Heart right ventricle (tissue), 16 donors: ENCODE data around the gene SLC39A13. TPM values are rescaled to one million over a fixed set of nuclear protein-coding genes. Genes with fewer than 3 reads are reported as not detected.

Source experiments
- ATAC-seq, 8 donors: fragments of 200-7000 bp; cut with Tn5 transposase; one replicate each; pipeline ENCODE4 v1.9.1; 2020; ENCODE audit warnings: mild to moderate bottlenecking in 8 of 8, moderate library complexity in 8 of 8, moderate number of reproducible peaks in 1 of 8
- DNase-seq, 2 donors: peaks; one replicate each; pipeline ENCODE4 v3.0.0-alpha.2; 2020
- H3K27ac ChIP-seq, 10 donors: fragments of 200-600 bp; sonication (generic) in 2 of 10; one replicate each; pipeline versions ENCODE4 v1.5.0 to v1.8.0; 2020 to 2022; ENCODE audit warnings: mild to moderate bottlenecking in 3 of 10
- H3K27me3 ChIP-seq, 7 donors: fragments of 200-600 bp; one replicate each; pipeline ENCODE4 v1.8.0; 2021 to 2022; ENCODE audit warnings: mild to moderate bottlenecking in 2 of 7
- H3K36me3 ChIP-seq, 9 donors: fragments of 200-600 bp; sonication (generic) in 1 of 9; one replicate each; pipeline versions ENCODE4 v1.5.0 to v1.8.0; 2020 to 2022; ENCODE audit warnings: mild to moderate bottlenecking in 2 of 9
- H3K4me1 ChIP-seq, 9 donors: fragments of 200-600 bp; sonication (generic) in 1 of 9; one replicate each; pipeline versions ENCODE4 v1.5.0 to v1.8.0; 2020 to 2022; ENCODE audit warnings: mild to moderate bottlenecking in 4 of 9
- H3K4me3 ChIP-seq, 10 donors: fragments of 200-600 bp; sonication (generic) in 2 of 10; one replicate each; pipeline versions ENCODE4 v1.5.0 to v1.8.0; 2020 to 2022; ENCODE audit warnings: mild to moderate bottlenecking in 7 of 10, moderate library complexity in 2 of 10
- H3K9me3 ChIP-seq, 11 donors: fragments of 200-600 bp in 10 of 11; sonication (generic) in 2 of 11; one replicate each; pipeline versions ENCODE4 v1.5.0 to v1.8.0; 2013 to 2022; ENCODE audit warnings: mild to moderate bottlenecking in 2 of 11, control low read depth in 1 of 11, moderate library complexity in 1 of 11
- CTCF ChIP-seq, 9 donors: fragments of 200-600 bp; sonication (generic) in 2 of 9; IDR thresholded peaks; one replicate each; pipeline versions ENCODE4 v1.5.0 to v1.8.0; 2021 to 2022; ENCODE audit warnings: antibody characterized with exemption in 9 of 9, mild to moderate bottlenecking in 5 of 9, moderate library complexity in 1 of 9
- WGBS, 2 donors: extraction: QIAGEN DNeasy Blood & Tissue Kit; methylation state at CpG; one replicate each; pipeline ENCODE4 v1.1.7; 2013; ENCODE audit warnings: inconsistent platforms in 1 of 2; 5-methylcytosine and 5-hydroxymethylcytosine counted together
- intact Hi-C, 10 donors: fragments of 100-400 bp; cut with DNase I; formaldehyde crosslinking; loops; one replicate each; pipeline versions ENCODE4 v1.11.1 to v1.14.2; 2022
- polyA plus RNA-seq, 2 donors: library from polyadenylated mRNA; stranded (reverse); fragments of 200-250 nt; gene quantifications; one replicate each; pipeline ENCODE4 v1.2.3, GENCODE V29; 2013
- total RNA-seq, 10 donors: library from RNA; stranded (reverse); fragmentation: NEBNext Ultra II Directional in 3 of 10; extraction: Animal tissue kit (Norgen Biotek cat#: 25700) in 3 of 10; gene quantifications; one replicate each; pipeline versions ENCODE4 v1.2.1 to v1.2.4, GENCODE V29; 2021 to 2023
- donor health status: Arrhythmogenic right ventricular cardiomyopathy.
- donor health status: ischemic (EF 13 %, LVEDD 7.1; RV severe dilation, severe dysfunction).
- donor health status: healthy with polysubstance abuse.
- donor health status: DM: no; HTN: yes; CAD: no.
- donor health status: DM: no; HTN: no; CAD: no.
- donor health status: ischemic (EF 25% LVEDD 6.9; RV normal size, moderate dysfunction).
- donor health status: ischemic (EF 25% LVEDD 5.7; RV mildly dilated, moderate dysfunction).
- donor health status: healthy.
- donor health status: DM: yes; HTN: yes; CAD: no.
- donor health status: Ischemic cardiomyopathy.
- donor health status: ischemic (EF 35%, LVEDD 5.7; RV mildly dilated, moderate dysfunction).
- donor health status: nonischemic (EF 11% LVEDD 7.7; RV severe dilation, severe dysfunction).
- donor health status: DM: yes; HTN: yes; CAD: no.
- donor health status: PGD.
- donor health status: ischemic (EF 29% LVEDD 5.4; RV normal size, mild dysfunction).
- donor health status: nonischemic (EF 23%, LVEDD 6.1; RV moderate dilation, normal function).

The SLC39A13 gene
- total and polyA plus RNA-seq, 12 donors, result 31.1 to 86.4 (median 42.4) TPM

DNA sequence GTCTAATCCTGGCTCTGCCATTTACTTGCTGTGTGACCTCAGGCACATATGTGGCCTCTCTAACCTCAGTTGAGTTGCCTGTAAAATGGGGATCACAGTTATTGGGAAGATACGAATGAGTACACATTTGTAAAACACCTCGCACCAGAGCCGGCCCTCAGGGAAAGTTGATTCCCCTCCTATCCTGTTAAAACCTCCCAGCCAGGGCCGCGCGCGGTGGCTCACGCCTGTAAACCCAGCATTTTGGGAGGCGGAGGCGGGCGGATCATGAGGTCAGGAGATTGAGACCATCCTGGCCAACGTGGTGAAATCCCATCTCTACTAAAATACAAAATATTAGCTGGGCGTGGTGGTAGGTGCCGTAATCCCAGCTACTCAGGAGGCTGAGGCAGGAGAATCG is 48.0 kb upstream of the SLC39A13 start:
- Histone ChIP-seq H3K27me3 (no peaks in the 10 kb centered on the region), H3K4me3 (no peak overlapping the region), H3K9me3 (no peaks in the 10 kb centered on the region), H3K36me3 (peaks cover 0 to 59% (median 0%) of the 10 kb centered on the region in 9 donors), H3K4me1 (peaks cover 0 to 54% (median 3%) of the 10 kb centered on the region in 9 donors), H3K27ac (no peak overlapping the region)
- 94 to 96% methylated on average over 15 of the region's 15 CpGs for WGBS, 2 donors
- DNase-seq (no peak), ATAC-seq (no peak)
- no peak for TF ChIP-seq CTCF (IDR thresholded peaks at IDR 0.05)
- intact Hi-C loops, result no loop called here

- 85 to 89% methylated on average over 13 of the region's 13 CpGs for WGBS, 2 donors
- H3K9me3 ChIP-seq, result no peaks in the 10 kb centered on the region
- DNase-seq (no peak), ATAC-seq (peak in 1 of 8 donors; percentile 6)
- TF ChIP-seq CTCF (IDR thresholded peaks at IDR 0.05), result no peak
- H3K4me3 ChIP-seq, result no peak overlapping the region
- H3K27ac ChIP-seq, result peak overlapping the region in 5 of 10 donors; percentile 14 to 55 (median 18)
- peaks cover 0 to 63% (median 0%) of the 10 kb centered on the region in 9 donors for H3K4me1 ChIP-seq
- intact Hi-C loops, result no loop called here
- H3K27me3 ChIP-seq, result no peaks in the 10 kb centered on the region
- peaks cover 0 to 61% (median 0%) of the 10 kb centered on the region in 9 donors for H3K36me3 ChIP-seq
These were observed 47.0 kb upstream of the SLC39A13 start for GRCh38 chr11:47361419-47361818.

DNA sequence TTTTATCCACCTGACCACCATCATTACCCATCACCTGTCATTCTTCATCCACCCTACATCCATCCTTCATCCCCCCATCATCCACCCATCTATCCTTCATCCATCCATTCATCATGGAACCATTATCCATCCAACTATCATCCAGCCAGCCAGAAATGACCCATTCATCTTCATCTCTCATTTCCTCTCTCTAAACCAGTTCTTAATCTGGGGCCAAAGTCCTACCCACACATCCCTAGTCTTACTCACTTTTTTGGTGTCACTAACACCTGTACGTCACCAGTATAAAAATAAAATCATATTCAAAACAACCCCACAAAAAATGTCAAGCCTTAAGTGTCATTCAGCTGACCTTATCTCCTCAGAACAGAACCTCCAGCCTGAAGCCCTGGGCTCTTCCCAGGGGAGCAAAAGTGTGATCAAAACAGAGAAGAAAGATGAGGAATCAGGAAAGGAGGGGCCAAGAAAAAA is 42.3 kb upstream of the SLC39A13 start:
- ATAC-seq, result no peak
- intact Hi-C loops, result no loop called here
- no peak for DNase-seq
- WGBS, 2 donors, result 73 to 75% methylated on average over 1 of the region's 1 CpG
- H3K36me3 ChIP-seq, result peaks cover 0 to 63% (median 0%) of the 10 kb centered on the region in 9 donors
- no peak overlapping the region for H3K27ac ChIP-seq
- no peak overlapping the region for H3K4me3 ChIP-seq
- H3K4me1 ChIP-seq, result peaks cover 0 to 71% (median 0%) of the 10 kb centered on the region in 9 donors
- H3K9me3 ChIP-seq, result no peaks in the 10 kb centered on the region
- H3K27me3 ChIP-seq, result no peaks in the 10 kb centered on the region
- no peak for TF ChIP-seq CTCF (IDR thresholded peaks at IDR 0.05)

- ATAC-seq (no peak), DNase-seq (no peak)
- intact Hi-C loops, result loop anchor here in 6 of 10 donors (5.0 to 10.0 kb wide), 7 partner anchors 38 to 485 kb away; partner anchors contain the start of gene SLC39A13 (in 3 of the 6)
- Histone ChIP-seq H3K9me3 (no peaks in the 10 kb centered on the region), H3K4me1 (peaks cover 0 to 64% (median 0%) of the 10 kb centered on the region in 9 donors), H3K36me3 (peaks cover 0 to 89% (median 0%) of the 10 kb centered on the region in 9 donors), H3K27me3 (no peaks in the 10 kb centered on the region), H3K4me3 (no peak overlapping the region), H3K27ac (no peak overlapping the region)
- WGBS, 2 donors, result 51 to 52% methylated on average over 3 of the region's 3 CpGs
- no peak for TF ChIP-seq CTCF (IDR thresholded peaks at IDR 0.05)
These were observed 38.7 kb upstream of the SLC39A13 start for GRCh38 chr11:47369676-47370075.
